Glutamatergic neuron (in vitro differentiated cells): ENCODE data around the gene PRKCA. TPM values are rescaled to one million over a fixed set of nuclear protein-coding genes. Genes with fewer than 3 reads are reported as not detected.

Experiments used
- DNase-seq: peaks from one replicate; pipeline ENCODE4 v3.0.0; 2022
- H3K27ac Mint-ChIP-seq: one replicate; pipeline ENCODE4 v1.8.0; 2020; ENCODE audit warnings: mild to moderate bottlenecking, mixed read lengths, inconsistent platforms; ENCODE audit not compliant: unreplicated experiment
- H3K27me3 Mint-ChIP-seq: one replicate; pipeline ENCODE4 v1.8.0; 2020; ENCODE audit warnings: mild to moderate bottlenecking, moderate library complexity, mixed read lengths, inconsistent platforms; ENCODE audit not compliant: unreplicated experiment
- H3K36me3 Mint-ChIP-seq: one replicate; pipeline ENCODE4 v1.8.0; 2020; ENCODE audit warnings: mild to moderate bottlenecking, mixed read lengths, inconsistent platforms; ENCODE audit not compliant: unreplicated experiment
- H3K4me1 Mint-ChIP-seq: one replicate; pipeline ENCODE4 v1.8.0; 2020; ENCODE audit warnings: mild to moderate bottlenecking, low read depth, mixed read lengths, inconsistent platforms; ENCODE audit not compliant: unreplicated experiment
- H3K4me3 Mint-ChIP-seq: one replicate; pipeline ENCODE4 v1.8.0; 2020; ENCODE audit warnings: mild to moderate bottlenecking, mixed read lengths, inconsistent platforms; ENCODE audit not compliant: unreplicated experiment
- H3K9me3 Mint-ChIP-seq: one replicate; pipeline ENCODE4 v1.8.0; 2020; ENCODE audit warnings: mild to moderate bottlenecking, moderate library complexity, mixed read lengths, inconsistent platforms; ENCODE audit not compliant: unreplicated experiment
- CTCF ChIP-seq: fragments of 200-600 bp; sonication (generic); IDR thresholded peaks from one replicate; pipeline ENCODE4 v1.5.0; 2021; ENCODE audit not compliant: partially characterized antibody, unreplicated experiment
- total RNA-seq: library from RNA; stranded (reverse); fragmentation: NEBNext Ultra II Directional; extraction: Animal tissue kit (Norgen Biotek cat#: 25700); gene quantifications from one replicate; pipeline ENCODE4 v1.2.1, GENCODE V29; 2021; ENCODE audit not compliant: unreplicated experiment

Gene PRKCA
- total RNA-seq, 1 donor from 2014 or later: 2.2 TPM

DNA sequence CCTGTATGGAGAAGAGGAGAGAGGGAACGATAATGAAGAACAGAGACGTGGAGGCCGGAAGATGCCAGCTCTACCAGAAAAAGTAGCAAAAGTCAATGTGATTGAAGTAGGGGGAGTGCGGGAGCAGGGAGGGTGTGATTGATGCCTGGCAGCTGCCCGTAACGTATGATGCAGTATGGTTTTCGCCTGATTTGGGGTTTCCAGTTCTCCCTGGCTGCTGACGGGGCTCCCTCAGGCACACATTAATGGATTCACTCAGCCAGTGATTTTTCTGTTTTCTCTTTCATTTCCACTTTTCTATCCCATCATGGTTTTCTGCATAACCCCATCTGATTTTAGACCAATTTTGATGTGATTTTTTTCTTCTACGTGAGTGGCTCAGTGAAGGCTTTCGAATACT is 62.1 kb downstream of the PRKCA start:
- no peak overlapping the region for H3K4me3 Mint-ChIP-seq
- no peaks in the 10 kb centered on the region for H3K36me3 Mint-ChIP-seq
- H3K27ac Mint-ChIP-seq: no peak overlapping the region
- no peaks in the 10 kb centered on the region for H3K4me1 Mint-ChIP-seq
- no peaks in the 10 kb centered on the region for H3K9me3 Mint-ChIP-seq
- H3K27me3 Mint-ChIP-seq: no peaks in the 10 kb centered on the region
- TF ChIP-seq CTCF: no peak
- DNase-seq: no peak

GRCh38 chr17:66364990-66365490 is 62.6 kb downstream of the PRKCA start:
- no peak for DNase-seq
- H3K27ac Mint-ChIP-seq: no peak overlapping the region
- TF ChIP-seq CTCF: no peak
- no peaks in the 10 kb centered on the region for H3K36me3 Mint-ChIP-seq
- H3K9me3 Mint-ChIP-seq: no peaks in the 10 kb centered on the region
- H3K27me3 Mint-ChIP-seq: no peaks in the 10 kb centered on the region
- H3K4me3 Mint-ChIP-seq: no peak overlapping the region
- no peaks in the 10 kb centered on the region for H3K4me1 Mint-ChIP-seq

GRCh38 chr17:66365903-66366302 is 63.5 kb downstream of the PRKCA start:
- no peak for TF ChIP-seq CTCF
- no peaks in the 10 kb centered on the region for H3K27me3 Mint-ChIP-seq
- DNase-seq: no peak
- H3K4me3 Mint-ChIP-seq: no peak overlapping the region
- H3K36me3 Mint-ChIP-seq: no peaks in the 10 kb centered on the region
- no peaks in the 10 kb centered on the region for H3K9me3 Mint-ChIP-seq
- no peak overlapping the region for H3K27ac Mint-ChIP-seq
- no peaks in the 10 kb centered on the region for H3K4me1 Mint-ChIP-seq

DNA sequence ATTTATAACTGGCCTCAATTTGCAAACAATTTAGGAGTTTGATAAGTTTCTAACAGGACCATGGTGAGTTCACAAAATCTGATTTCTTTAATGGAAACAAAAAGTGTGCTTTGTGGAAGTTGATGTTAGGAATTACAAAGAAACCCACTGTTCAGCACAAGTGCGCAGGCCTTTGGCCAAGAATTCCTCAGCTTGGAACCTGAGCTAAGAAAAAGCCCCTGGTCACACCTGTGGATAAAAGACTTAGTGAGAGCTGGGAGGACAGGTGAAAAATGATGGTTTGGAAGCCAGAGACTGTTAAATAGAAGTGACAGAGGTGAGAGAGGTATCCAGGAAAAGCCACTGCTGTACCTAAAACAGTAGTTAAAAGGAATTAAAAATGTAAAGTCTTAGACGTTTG is 64.7 kb downstream of the PRKCA start:
- Mint-ChIP-seq H3K4me3 (no peak overlapping the region), H3K27ac (no peak overlapping the region), H3K27me3 (no peaks in the 10 kb centered on the region), H3K4me1 (no peaks in the 10 kb centered on the region), H3K36me3 (no peaks in the 10 kb centered on the region), H3K9me3 (no peaks in the 10 kb centered on the region)
- no peak for TF ChIP-seq CTCF
- no peak for DNase-seq

- H3K36me3 Mint-ChIP-seq: no peaks in the 10 kb centered on the region
- DNase-seq: no peak
- H3K27me3 Mint-ChIP-seq: no peaks in the 10 kb centered on the region
- H3K4me3 Mint-ChIP-seq: no peak overlapping the region
- TF ChIP-seq CTCF: no peak
- H3K27ac Mint-ChIP-seq: no peak overlapping the region
- H3K9me3 Mint-ChIP-seq: no peaks in the 10 kb centered on the region
- H3K4me1 Mint-ChIP-seq: peaks cover 3% of the 10 kb centered on the region
These were observed 67.4 kb downstream of the PRKCA start for GRCh38 chr17:66369830-66370229.
